HG03342 (cell line): Measurements from ENCODE around the gene LPCAT3.

Experiments used
- ATAC-seq: cut with Tn5 transposase; IDR thresholded peaks from one replicate; pipeline ENCODE4 v1.9.1; 2021; ENCODE audit warnings: mild to moderate bottlenecking, moderate library complexity; ENCODE audit not compliant: unreplicated experiment

LPCAT3 gene

GRCh38 chr12:7001921-7002591 lies 16.2 kb downstream of the LPCAT3 start:
- no peak for ATAC-seq

- ATAC-seq, result no peak
Observed at GRCh38 chr12:6998715-6999451, 19.4 kb downstream of the LPCAT3 start.

DNA sequence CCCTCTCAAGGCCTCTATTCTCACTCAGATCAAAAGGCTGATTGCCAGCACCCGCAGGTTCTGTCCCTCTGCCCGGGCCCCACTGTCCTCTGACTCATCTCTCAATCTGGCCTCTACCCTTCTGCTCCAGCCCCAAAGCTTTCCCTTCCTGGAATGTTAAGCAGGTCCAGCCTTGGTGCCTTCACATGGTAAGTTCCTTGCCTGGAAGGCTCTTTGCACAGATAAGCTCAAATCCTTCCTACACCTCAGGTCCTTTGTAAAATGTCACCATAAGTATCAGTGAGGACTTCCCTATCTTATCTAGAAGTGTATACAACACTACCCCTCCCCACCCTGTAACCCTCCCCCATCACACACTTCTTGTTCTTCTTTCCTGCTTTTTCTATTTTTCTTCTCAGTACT lies 22.2 kb downstream of the LPCAT3 start:
- no peak for ATAC-seq

DNA sequence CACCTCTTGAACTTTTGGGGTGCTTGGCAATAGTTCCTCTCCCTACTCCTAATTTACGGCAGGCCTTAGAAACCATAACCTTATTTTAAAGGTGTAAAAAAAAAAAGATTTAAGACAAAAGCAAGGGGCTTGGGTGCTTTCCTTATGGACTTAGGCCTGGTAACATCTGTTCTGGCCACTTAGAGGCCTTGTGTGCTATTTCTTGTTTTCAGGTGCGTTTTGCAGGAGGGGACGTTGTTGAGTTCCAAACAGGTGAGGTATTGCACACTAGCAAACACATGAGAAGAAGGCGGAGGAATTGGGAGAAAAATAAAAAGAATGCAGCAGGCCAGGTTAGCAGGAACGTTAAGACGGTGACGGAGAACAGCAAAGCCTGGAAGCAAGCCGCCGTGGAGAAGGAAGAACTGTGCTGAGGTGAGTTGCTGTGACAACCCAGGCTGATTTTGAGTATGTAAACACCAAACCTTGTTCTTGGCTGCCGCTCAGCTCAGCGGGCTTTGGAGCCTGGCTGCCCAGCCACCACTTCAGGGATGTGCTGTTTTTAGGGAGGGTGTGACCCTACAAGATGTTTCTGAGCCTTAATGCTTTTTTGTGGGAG lies 30.2 kb downstream of the LPCAT3 start:
- no peak for ATAC-seq

GRCh38 chr12:6982532-6982931 lies 35.7 kb downstream of the LPCAT3 start:
- ATAC-seq, result no peak

DNA sequence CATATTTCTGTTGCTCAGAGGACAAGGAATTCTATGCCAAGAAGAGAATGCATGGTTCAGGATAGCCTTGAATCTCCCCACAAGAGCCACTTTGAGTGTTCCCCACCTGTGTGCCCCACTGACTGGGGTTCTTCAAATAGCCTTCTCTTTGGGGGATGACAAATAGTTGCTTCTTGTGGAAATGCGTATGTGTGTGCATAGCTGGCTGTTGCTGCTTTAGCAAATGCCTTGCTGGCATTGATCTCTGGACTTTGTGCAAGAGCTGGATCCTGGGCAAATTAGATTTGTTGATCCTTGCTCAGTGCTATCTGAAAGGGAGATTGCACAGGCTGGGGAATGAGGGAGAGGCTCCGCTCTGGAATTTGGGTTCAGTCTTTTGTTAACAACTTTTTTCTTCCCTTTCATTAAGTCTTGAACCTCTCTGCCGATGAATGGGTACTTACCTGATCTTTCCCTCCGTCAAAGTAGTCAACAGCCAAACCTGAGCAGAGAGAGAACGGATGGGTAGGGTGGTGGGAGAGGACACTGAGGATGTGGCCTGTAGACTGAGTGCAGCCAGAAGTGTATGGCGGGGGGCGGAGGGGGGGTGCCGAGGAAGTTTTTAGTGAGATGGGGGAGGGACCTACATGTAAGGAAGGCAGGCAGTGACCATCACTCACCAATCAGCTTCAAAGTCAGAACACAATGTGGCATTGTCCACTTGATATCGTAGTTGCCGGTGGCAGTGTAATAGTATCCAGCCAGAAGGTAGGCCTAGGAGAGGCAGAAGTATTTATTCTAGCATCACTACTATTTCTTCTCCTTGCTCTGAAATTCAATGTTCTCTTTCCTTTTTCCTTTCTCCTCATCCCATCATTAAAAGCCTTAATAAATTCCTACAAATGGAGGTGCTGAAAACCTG lies 36.9 kb downstream of the LPCAT3 start:
- no peak for ATAC-seq

- no peak for ATAC-seq
Observed at GRCh38 chr12:6980740-6981139, 37.5 kb downstream of the LPCAT3 start.

GRCh38 chr12:6980075-6980474 lies 38.2 kb downstream of the LPCAT3 start:
- no peak for ATAC-seq

GRCh38 chr12:6979453-6979852 lies 38.8 kb downstream of the LPCAT3 start:
- ATAC-seq, result no peak

DNA sequence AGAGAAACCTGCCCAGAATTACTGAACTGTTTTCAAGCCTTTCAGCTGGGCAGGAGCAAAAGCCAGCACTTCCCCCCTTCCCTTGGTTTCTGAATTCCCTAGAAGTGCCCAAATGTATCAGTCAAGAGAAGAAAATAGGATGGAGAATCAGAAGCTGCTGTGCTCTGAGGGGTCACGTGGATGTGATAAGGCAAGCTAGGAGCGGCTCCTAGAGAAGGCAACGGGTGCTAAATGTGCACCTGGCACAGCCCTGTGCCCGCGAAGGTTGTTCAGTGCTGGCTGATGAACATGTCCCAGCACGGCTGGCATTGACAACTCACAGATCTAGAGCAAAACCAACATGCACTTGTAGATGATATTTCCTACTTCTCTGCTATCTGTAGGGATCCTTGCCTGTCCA lies 39.3 kb downstream of the LPCAT3 start:
- ATAC-seq, result no peak

- ATAC-seq, result no peak
Observed at GRCh38 chr12:6978611-6979011, 39.7 kb downstream of the LPCAT3 start.

DNA sequence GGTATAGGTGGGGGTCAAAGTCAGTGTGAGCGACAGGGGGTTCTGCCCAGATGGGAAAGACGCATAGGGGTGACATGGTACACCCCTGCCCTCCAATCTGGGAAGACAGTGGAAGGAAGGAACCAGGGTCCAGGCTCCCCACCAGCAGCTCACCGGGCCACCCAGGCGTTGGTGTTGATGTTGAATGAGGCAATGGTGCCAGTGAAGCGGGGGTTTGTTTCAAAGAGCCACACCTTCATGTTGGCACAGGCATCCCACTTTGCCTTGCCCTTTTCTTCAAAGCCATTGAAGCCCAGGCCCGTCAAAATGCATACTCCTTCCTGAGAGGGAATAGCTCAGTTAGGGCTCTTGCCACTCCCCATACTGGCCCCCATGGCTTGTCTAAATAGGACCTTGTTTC lies 40.1 kb downstream of the LPCAT3 start:
- ATAC-seq, result no peak

GRCh38 chr12:6977653-6978052 lies 40.6 kb downstream of the LPCAT3 start:
- no peak for ATAC-seq

GRCh38 chr12:6975297-6976032 lies 42.8 kb downstream of the LPCAT3 start:
- no peak for ATAC-seq

- no peak for ATAC-seq
Observed at GRCh38 chr12:6974180-6974579, 44.1 kb downstream of the LPCAT3 start.

DNA sequence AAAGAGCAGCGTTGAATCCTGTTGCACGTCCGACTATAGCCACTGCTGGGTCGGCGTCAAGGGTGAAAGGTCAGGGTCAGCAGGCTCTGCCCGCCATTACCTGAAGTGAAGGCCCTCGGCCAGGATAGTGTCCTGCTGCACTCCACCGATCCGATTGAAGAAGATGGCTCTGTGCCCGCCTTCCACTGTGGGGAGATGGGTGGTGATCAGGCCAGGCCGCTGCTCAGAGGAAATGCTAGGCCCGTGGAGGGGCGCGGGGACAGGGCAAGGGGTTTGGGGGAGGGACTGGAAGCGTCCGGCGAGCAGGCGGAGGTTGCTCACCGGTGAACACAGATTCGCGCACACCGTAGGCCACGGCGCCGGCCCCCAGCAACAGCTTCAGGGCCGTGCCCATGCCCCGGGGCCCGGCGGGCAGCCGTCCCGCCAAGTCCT lies 48.2 kb downstream of the LPCAT3 start:
- no peak for ATAC-seq

GRCh38 chr12:6968426-6968825 lies 49.9 kb downstream of the LPCAT3 start:
- ATAC-seq, result no peak

DNA sequence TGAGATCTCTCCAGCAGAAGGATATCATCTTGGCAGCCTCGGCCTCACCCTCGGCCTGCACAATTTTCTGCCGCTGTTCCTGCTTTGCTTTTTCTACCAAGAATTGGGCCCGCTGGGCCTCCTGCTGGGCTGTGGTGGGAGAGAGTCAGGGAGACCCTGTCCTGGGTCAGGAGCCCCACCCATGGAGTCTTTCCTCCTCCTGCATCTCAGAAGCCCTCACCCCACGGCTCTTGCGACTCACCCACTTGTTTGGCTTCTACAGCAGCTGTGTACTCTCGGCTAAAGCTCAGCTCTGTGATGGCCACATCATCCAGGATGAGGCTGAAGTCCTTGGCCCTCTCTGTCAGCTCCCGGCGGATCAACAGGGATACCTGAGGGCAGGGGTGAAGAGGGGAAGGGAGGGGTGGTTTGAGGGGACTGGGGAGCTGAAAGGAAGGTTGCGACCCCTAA lies 50.6 kb downstream of the LPCAT3 start:
- ATAC-seq, result no peak

GRCh38 chr12:6966351-6966750 lies 51.9 kb downstream of the LPCAT3 start:
- ATAC-seq, result no peak

DNA sequence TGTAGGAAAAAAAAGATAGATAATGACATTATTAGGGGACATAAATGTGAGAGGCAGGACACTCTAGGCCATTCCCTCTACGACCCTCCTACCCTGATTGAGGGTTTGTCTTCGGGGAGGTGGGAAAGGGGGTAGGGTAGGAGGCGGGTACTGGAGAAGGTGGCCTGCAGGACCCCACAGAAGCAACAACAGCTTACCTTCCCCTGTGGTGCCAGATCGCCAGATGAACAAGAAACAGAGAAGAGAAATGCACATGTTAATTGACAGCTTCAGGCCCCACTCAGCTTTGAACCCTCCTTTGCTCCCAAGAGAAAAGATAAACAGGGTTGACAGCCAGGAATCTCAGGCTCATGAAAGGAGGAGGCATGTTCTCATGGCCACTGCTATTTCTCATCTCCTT lies 52.6 kb downstream of the LPCAT3 start:
- ATAC-seq, result no peak
